Gastroesophageal sphincter (tissue), 4 donors: ENCODE data around the gene UROS. TPM values are rescaled to one million over a fixed set of nuclear protein-coding genes. Genes with fewer than 3 reads are reported as not detected.

Experiments used
- ATAC-seq: fragments of 150-250 bp; one replicate; pipeline ENCODE4 v1.9.1; 2016; ENCODE audit warnings: mild to moderate bottlenecking, moderate library complexity
- H3K27ac ChIP-seq, 4 donors: fragments of 200-600 bp; sonication (generic) in 3 of 4; 1 replicate in 3 of 4; 2 replicates in 1 of 4; pipeline ENCODE4 v1.5.1; 2016 to 2019
- H3K27me3 ChIP-seq: fragments of 200-600 bp; sonication (generic); one replicate; pipeline ENCODE4 v1.5.1; 2019
- H3K36me3 ChIP-seq, 2 donors: fragments of 200-600 bp; sonication (generic); one replicate each; pipeline ENCODE4 v1.5.1; 2019; ENCODE audit warnings: control low read depth in 1 of 2
- H3K4me1 ChIP-seq, 3 donors: fragments of 200-600 bp; sonication (generic); 1 replicate in 2 of 3; 2 replicates in 1 of 3; pipeline ENCODE4 v1.5.1; 2016 to 2019; ENCODE audit warnings: control low read depth in 2 of 3
- H3K4me3 ChIP-seq, 2 donors: fragments of 200-600 bp; sonication (generic); one replicate each; pipeline ENCODE4 v1.5.1; 2019; ENCODE audit warnings: mild to moderate bottlenecking in 1 of 2, moderate library complexity in 1 of 2
- H3K9me3 ChIP-seq, 3 donors: fragments of 200-600 bp; sonication (generic); one replicate each; pipeline ENCODE4 v1.5.1; 2017 to 2019; ENCODE audit warnings: control low read depth in 2 of 3
- EP300 ChIP-seq: sonication (generic); formaldehyde crosslinking; IDR thresholded peaks from one replicate; pipeline ENCODE4 v1.6.1; 2017; ENCODE audit warnings: antibody characterized with exemption, mild to moderate bottlenecking
- POLR2A ChIP-seq, 2 donors: fragments of 450-650 bp; IDR thresholded peaks; one replicate each; pipeline ENCODE4 v1.6.1; 2017; ENCODE audit warnings: antibody characterized with exemption in 2 of 2, mild to moderate bottlenecking in 2 of 2, moderate library complexity in 1 of 2
- POLR2AphosphoS5 ChIP-seq: sonication (generic); formaldehyde crosslinking; IDR thresholded peaks from one replicate; pipeline ENCODE4 v1.6.1; 2017; ENCODE audit warnings: antibody characterized with exemption
- WGBS, 2 donors: methylation state at CpG; one replicate each; pipeline ENCODE4 v1.1.5; 2018; ENCODE audit warnings: low coverage in 1 of 2; 5-methylcytosine and 5-hydroxymethylcytosine counted together
- total RNA-seq, 4 donors: library from RNA; depleted of rRNA; stranded (reverse); fragments of >200 nt; gene quantifications; one replicate each; pipeline ENCODE4 v1.1.0, GENCODE V29; 2016
- TF ChIP-seq, protein P1 (sequence below), 4 experiments: fragments of 200-600 bp in 2 of 4; fragments of 450-650 bp in 2 of 4; sonication (generic) in 1 of 4; IDR thresholded peaks; one replicate each; pipeline ENCODE4 v1.5.1; 2017 to 2019; ENCODE audit warnings: antibody characterized with exemption in 4 of 4, mild to moderate bottlenecking in 2 of 4, moderate library complexity in 2 of 4

The UROS gene
- total RNA-seq, 4 donors from 2014 or later = 25.3 to 64.0 (median 39.1) TPM

DNA sequence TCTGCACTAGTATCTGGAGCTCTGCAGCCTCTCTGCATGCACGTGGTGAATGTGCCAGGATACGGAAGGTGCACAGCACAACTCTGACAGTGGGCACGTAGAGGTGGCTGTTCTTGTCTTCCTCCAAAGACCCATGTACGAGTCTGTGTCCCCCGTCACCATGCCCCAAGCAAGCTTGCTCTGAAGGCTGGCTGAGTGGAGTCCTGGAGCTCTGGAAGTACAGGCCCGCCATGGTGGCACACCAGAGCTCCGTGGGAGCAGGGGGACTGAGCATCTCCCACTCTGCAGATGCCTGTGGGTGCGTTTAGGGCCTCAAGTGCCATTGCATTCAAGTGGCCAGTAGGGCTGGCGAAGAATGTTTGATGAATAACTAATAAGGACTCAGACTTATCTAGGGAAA lies 17.3 kb upstream of the UROS start:
- H3K36me3 ChIP-seq = peaks cover 0 to 88% of the 10 kb centered on the region in 2 donors
- no peak for TF ChIP-seq POLR2AphosphoS5
- TF ChIP-seq, protein P1, sequence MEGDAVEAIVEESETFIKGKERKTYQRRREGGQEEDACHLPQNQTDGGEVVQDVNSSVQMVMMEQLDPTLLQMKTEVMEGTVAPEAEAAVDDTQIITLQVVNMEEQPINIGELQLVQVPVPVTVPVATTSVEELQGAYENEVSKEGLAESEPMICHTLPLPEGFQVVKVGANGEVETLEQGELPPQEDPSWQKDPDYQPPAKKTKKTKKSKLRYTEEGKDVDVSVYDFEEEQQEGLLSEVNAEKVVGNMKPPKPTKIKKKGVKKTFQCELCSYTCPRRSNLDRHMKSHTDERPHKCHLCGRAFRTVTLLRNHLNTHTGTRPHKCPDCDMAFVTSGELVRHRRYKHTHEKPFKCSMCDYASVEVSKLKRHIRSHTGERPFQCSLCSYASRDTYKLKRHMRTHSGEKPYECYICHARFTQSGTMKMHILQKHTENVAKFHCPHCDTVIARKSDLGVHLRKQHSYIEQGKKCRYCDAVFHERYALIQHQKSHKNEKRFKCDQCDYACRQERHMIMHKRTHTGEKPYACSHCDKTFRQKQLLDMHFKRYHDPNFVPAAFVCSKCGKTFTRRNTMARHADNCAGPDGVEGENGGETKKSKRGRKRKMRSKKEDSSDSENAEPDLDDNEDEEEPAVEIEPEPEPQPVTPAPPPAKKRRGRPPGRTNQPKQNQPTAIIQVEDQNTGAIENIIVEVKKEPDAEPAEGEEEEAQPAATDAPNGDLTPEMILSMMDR (IDR thresholded peaks at IDR 0.05) = no peak
- no peak for TF ChIP-seq POLR2A (IDR thresholded peaks at IDR 0.05)
- H3K4me1 ChIP-seq = peaks cover 0 to 11% (median 0%) of the 10 kb centered on the region in 3 donors
- no peak overlapping the region for H3K27ac ChIP-seq
- H3K9me3 ChIP-seq = no peaks in the 10 kb centered on the region
- no peaks in the 10 kb centered on the region for H3K27me3 ChIP-seq
- no peak for ATAC-seq
- whole genome bisulfite sequencing, 2 donors = 100% methylated on average over 1 of the region's 9 CpGs; no CpG with 5 or more reads in 1 of the 2 donors
- no peak overlapping the region for H3K4me3 ChIP-seq

DNA sequence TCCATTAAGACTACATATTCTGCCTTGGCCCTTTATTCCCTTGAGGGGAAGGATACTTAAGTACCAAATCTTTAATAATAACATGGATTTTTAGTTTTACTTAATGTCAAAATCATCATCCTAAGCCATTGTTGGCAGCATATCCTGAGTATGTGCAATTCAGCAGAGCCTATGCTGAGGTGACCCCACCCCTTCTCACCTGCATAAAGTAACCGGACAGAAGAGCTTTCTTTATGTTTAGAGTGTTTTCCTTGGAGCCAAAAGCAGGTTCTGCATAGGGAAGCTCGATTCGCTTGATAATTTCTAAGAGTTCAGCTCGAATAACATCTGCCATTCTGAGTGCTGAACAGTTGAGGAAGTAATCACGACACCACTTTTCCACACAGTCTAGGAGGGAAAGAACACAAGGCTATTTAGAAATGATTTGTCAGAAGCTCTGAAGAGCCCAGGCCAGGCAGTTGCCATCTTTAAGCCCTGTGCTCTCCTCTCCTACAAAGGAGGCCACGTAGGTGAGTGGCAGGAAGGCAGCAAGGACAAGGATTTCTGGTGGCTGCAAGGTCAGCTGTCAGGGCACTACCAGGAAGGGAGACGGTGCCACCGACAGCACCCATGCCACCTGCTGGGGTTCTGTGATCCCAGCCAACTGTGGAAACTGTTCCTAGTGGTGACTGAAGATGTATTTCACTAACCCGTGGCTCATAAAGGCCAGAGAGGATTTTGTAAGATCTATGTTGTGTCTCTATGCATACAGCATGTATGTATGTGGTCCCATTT lies 15.9 kb upstream of the UROS start:
- Histone ChIP-seq H3K27ac (no peak overlapping the region), H3K36me3 (peaks cover 0 to 96% of the 10 kb centered on the region in 2 donors), H3K4me1 (peaks cover 0 to 4% (median 0%) of the 10 kb centered on the region in 3 donors), H3K27me3 (no peaks in the 10 kb centered on the region), H3K9me3 (no peaks in the 10 kb centered on the region), H3K4me3 (no peak overlapping the region)
- WGBS, 2 donors = 86 to 87% methylated on average over 7 to 9 of the region's 9 CpGs
- ATAC-seq = no peak
- no peak for TF ChIP-seq EP300
- no peak for TF ChIP-seq POLR2A (IDR thresholded peaks at IDR 0.05)
- TF ChIP-seq, protein P1 (IDR thresholded peaks at IDR 0.05) = no peak
- no peak for TF ChIP-seq POLR2AphosphoS5

- Histone ChIP-seq H3K9me3 (no peaks in the 10 kb centered on the region), H3K27me3 (no peaks in the 10 kb centered on the region), H3K27ac (no peak overlapping the region), H3K36me3 (peaks cover 6 to 100% of the 10 kb centered on the region in 2 donors), H3K4me3 (no peak overlapping the region), H3K4me1 (no peaks in the 10 kb centered on the region)
- 58 to 86% methylated on average over 2 of the region's 2 CpGs for WGBS, 2 donors
- TF ChIP-seq POLR2AphosphoS5 (no peak), EP300 (no peak), POLR2A (IDR thresholded peaks at IDR 0.05) (no peak)
- TF ChIP-seq, protein P1 (IDR thresholded peaks at IDR 0.05) = no peak
- no peak for ATAC-seq
These were observed 13.7 kb upstream of the UROS start for GRCh38 chr10:125836746-125837145.

DNA sequence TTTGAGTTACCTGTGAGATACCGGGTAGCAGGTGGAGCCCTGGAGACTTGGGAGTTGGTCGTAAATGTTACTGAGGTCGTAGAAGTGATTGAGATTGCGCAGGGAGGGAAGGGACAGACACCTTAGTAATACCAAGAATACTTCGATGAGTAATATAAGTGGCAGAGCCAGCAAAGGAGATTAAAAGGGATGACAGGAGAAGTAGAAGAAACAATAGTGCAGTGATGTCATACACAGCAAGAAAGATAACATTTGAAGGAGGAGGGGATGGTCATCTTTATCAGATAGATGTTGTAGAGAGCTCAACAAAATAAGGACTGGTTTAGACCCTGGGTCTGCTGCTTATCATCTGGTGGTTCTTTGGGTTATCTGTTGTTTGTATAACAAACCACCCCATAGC lies 5.3 kb upstream of the UROS start:
- peaks cover 4 to 73% of the 10 kb centered on the region in 2 donors for H3K36me3 ChIP-seq
- peaks cover 0 to 26% (median 15%) of the 10 kb centered on the region in 3 donors for H3K4me1 ChIP-seq
- H3K27ac ChIP-seq = no peak overlapping the region
- 83 to 87% methylated on average over 3 to 5 of the region's 5 CpGs for WGBS, 2 donors
- ATAC-seq = no peak
- H3K27me3 ChIP-seq = no peaks in the 10 kb centered on the region
- no peak for TF ChIP-seq POLR2AphosphoS5
- TF ChIP-seq, protein P1 (IDR thresholded peaks at IDR 0.05) = no peak
- TF ChIP-seq POLR2A (IDR thresholded peaks at IDR 0.05) = no peak
- no peak for TF ChIP-seq EP300
- H3K9me3 ChIP-seq = no peaks in the 10 kb centered on the region
- H3K4me3 ChIP-seq = no peak overlapping the region

DNA sequence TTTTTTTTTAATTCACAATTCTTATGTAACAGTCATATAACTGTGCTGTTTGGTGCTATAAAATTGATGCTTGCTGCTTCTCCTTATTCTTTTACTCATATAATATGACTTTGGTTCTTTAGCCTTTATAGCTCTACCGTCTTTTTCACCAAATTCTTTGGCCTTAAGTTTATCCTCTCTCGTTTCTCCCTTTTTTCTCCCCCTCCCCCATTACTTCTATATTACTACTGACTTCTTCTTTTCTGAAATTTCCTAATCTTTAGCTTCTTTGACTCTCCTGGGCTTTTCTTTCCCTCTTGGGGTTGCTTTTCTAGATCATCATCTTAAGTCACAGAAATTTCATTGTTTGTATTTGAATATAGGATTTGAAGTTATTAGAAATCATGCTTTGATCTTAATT lies 4.1 kb upstream of the UROS start:
- peaks cover 0 to 31% (median 19%) of the 10 kb centered on the region in 3 donors for H3K4me1 ChIP-seq
- WGBS, 2 donors = 81 to 86% methylated on average over 2 of the region's 2 CpGs
- no peak for ATAC-seq
- no peaks in the 10 kb centered on the region for H3K9me3 ChIP-seq
- TF ChIP-seq POLR2AphosphoS5 = no peak
- TF ChIP-seq POLR2A (IDR thresholded peaks at IDR 0.05) = no peak
- TF ChIP-seq, protein P1 (IDR thresholded peaks at IDR 0.05) = no peak
- no peak for TF ChIP-seq EP300
- H3K27ac ChIP-seq = no peak overlapping the region
- H3K36me3 ChIP-seq = peaks cover 3 to 62% of the 10 kb centered on the region in 2 donors
- H3K27me3 ChIP-seq = no peaks in the 10 kb centered on the region
- no peak overlapping the region for H3K4me3 ChIP-seq
